DND-41 (cell line): Measurements from ENCODE around the gene H3-3A.

Source experiments
- CTCF ChIP-seq: IDR thresholded peaks from 2 replicates; pipeline ENCODE4 v1.5.1; 2012; ENCODE audit warnings: borderline replicate concordance, low read length, moderate library complexity, mild to moderate bottlenecking; ENCODE audit not compliant: poor library complexity, severe bottlenecking; ENCODE audit errors: extremely low read depth
- EZH2 ChIP-seq: IDR thresholded peaks from 3 replicates; pipeline ENCODE4 v1.6.1; 2012; ENCODE audit warnings: borderline replicate concordance, low read depth, mild to moderate bottlenecking, moderate library complexity, low read length, inconsistent platforms; ENCODE audit not compliant: severe bottlenecking

- no peak for TF ChIP-seq CTCF
- no peak for TF ChIP-seq EZH2
Measured at GRCh38 chr1:226046240-226046639, 16.3 kb upstream of the H3-3A start.
